ENCODE data around the gene FOXI2. TPM values are rescaled to one million over a fixed set of nuclear protein-coding genes. Genes with fewer than 3 reads are reported as not detected.

Gene FOXI2
- total RNA-seq = not detected

GRCh38 chr10:127736915-127737562 is at the start of gene FOXI2:
Gene FOXI2 (plus strand): TSS chr10:127737185. CDS start chr10:127737274, 89 bp downstream.

Other genes with a start within 250 kb of the FOXI2 start
- not detected for gene NPS, start 187.9 kb upstream of the FOXI2 start, total RNA-seq
- not detected for gene CLRN3, start 155.8 kb downstream of the FOXI2 start, total RNA-seq
- 25.7 TPM for gene PTPRE, start 169.9 kb downstream of the FOXI2 start, total RNA-seq

Data from parietal lobe (tissue), 1 donor.